HG02642 (cell line): ENCODE measurements around the gene CENPN.

ENCODE experiments used
- ATAC-seq: cut with Tn5 transposase; IDR thresholded peaks from one replicate; pipeline ENCODE4 v1.9.1; 2021; ENCODE audit warnings: mild to moderate bottlenecking; ENCODE audit not compliant: unreplicated experiment, poor library complexity

CENPN gene

DNA sequence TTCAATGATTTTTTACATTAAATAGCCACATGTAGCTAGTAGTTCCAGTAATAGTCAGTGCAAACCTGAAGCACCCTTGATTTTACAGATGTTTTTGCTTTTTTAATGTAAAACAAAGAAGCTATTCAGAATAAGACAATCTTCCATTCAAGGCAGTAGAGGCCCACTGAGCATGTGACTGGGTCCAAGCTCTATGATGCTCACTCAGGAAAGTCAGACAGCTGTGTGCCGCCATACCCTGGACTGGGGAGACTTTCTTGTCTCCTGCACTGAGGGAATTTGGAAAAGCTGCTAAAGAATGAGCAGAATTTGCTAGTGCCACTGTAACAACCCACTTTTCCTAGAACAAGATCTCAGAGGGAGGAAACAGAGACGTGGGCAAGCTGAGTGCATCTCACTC, 11.5 kb downstream of the CENPN start:
- no peak for ATAC-seq

DNA sequence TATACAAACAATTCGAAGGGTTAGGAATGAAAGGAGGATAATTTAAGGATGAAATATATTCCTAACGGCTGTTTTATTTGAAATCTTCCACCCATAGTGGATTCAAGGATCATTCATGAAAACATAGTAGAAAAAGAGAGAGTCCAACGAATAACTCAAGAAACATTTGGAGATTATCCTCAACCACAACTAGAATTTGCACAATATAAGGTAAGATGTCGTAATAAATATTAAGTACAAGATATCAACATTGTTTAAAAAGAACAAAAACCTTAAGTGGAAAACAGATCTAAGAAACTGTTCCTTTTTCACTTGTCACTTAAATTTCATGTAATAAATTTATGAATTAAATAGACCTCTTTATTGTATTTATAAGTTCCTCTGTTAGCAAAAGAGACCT, 19.4 kb downstream of the CENPN start:
- no peak for ATAC-seq

DNA sequence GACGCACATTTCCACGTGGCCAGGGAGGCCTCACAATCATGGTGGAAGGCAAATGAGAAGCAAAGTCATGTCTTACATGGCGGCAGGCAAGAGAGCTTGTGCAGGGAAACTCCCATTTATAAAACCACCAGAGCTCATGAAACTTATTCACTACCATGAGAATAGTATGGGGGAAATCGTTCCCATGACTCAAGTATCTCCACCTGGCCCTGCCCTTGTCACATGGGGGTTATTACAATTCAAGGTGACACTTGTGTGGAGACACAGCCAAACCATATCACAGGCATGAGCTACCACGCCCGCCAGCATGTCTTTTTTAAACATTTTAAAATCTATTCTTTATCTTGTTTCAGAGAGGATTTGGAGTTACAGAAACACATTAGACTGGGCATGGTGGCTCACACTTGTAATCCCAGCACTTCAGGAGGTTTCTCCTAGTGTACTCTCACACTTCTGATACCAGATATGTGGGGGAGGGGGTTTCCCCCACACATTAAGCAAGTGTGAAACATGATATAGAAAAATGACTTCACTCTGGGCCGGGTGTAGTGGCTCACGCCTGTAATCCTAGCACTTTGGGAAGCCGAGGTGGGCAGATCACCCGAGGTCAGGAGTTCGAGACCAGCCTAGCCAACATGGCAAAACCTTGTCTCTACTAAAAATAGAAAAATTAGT, 23.1 kb downstream of the CENPN start:
- ATAC-seq = no peak

DNA sequence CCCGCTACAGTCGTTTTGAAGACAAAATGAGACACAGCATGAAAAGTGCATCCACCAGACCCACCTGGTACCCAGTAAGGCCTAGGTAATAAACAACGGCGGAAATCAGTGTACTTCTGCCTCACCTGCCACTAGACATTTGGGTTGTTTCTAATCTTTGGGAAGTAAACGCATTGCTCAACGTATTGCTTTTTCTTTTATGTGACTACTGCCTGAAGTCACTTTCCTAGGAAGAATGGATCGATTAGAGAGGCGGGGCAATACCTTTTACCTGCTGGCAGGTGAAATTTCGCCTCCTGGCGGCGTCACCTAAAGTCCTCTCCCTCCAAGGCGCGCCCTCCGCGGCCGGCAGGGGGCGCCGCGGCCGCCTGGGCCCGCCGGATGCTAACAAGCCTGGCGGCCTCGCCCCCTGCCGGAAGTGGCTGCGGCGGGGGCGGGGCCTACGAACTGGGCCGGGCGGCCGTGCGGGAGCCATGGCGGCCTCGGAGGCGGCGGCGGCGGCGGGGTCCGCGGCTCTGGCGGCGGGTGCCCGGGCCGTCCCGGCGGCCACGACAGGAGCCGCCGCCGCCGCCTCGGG, 28.5 kb downstream of the CENPN start, which contains the start of gene ATMIN:
Gene ATMIN, plus strand, starts transcription at position 445 of the 577 bp plus-strand sequence. Its CDS starts 29 bp downstream, at position 474.
- peak; percentile 88 for ATAC-seq

DNA sequence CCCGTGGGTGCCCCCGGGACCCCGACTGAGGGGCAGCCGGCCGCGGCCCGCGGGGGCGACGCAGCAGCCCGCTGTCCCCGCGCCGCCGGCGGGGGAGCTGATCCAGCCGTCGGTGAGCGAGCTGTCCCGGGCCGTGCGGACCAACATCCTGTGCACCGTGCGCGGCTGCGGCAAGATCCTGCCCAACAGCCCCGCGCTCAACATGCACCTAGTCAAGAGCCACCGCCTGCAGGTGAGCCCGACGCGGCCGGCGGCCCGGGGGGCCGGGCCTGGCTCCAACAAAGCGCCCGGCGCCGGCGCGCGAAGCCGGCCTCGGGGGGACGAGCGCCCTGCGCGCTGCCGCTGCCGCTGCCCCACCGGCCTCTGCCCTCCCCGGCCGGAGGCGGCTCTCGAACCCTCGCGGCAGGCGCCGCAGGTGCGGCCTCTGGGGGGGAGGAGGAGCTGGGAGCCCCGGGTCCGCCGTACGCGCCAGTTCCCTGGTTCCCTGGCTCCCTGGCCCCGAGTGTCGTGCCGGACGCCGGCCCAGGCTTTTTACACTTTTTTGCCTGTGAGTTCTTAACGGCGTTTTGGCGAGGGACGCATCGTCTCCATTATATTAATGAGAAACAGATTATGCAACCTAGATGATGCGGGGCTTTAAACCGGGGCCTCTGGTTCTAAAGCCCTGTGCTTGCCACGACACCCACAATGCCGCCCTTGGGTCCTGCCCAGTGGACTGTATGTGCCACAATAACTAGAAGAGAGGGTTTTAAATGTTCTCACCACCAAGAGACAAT, 29.1 kb downstream of the CENPN start:
- peak; percentile 64 for ATAC-seq

DNA sequence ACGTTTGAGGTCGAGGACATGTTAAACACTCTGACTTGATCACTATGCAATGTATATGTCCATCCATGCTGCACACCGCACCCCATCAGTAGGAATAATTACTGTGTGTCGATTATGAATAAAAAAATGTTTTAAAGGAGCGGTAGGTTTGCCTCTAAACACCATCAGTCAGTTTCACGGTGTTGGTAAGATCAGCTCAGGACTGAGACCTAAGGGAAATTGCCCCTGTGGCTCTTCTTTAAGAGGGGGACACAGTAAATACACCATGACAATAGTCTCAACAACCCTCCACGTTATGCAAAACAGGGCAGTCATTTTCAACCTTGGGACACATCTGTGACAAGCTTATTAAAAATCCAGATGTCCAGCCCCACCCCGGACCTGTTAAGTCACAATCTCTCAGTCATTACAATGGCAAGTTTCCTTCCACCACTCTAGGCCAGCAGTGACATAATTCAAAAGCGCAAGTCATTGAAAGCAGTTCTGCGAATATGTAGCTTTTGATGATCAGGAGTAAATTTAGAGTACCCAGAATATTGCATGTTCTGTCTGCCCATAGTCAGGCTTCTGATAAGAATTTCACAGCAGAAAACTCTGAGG, 29.8 kb downstream of the CENPN start:
- no peak for ATAC-seq

DNA sequence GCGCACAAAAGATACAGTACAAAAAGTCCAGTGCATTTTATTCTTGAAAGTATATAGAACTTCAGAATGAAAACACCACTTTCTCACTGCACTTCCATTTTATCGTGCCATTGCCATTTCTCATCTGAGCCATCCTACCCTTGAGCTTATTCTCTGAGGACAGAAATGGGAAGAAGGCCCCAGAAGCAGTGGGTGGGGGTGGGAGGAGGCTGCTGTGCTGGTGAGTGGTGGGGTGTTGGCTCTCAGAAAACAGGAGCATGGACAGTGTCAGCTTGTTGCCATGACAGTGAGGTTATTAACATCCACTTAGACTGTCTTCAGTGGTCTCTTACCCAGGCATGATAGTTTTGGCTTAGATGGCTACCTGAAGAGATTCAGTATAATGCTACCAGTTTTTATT, 33.1 kb downstream of the CENPN start:
- no peak for ATAC-seq

DNA sequence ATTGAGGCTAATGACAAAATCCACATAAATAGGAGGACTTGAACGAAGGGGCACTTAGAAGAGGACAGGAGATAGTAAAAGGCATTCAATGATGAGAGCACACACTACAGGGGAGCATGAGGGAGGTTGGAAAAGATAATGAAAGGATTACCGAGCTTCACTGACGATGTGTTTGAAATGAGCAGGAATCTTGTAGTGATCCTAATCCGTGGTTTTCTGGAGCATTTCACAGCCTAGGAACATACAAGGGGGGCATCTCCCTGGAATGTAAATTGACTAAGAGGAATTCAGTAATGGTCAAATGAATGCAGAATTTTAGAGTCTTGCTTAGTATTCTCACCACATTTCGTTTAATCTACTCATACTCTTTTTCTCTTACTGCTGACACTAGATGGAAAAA, 33.8 kb downstream of the CENPN start:
- no peak for ATAC-seq

DNA sequence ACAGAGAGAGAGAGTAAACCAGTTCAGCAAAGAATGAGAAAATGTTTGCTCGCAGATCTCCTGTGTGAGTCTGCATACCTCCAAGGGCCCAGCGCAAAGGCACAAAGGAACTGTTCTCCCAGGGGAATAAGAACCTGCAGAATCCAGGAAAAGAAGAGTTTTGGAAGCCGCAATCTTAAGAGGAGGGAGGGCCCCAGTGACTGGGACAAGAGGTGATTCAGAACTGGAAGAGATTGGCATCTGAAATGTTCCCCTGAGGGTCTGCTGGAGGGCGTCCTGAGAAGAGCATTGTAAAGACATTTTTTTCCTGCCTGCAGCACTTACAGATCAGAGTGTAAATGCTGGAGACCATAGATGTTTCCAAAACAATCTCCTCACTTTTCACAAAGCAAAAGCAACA, 34.7 kb downstream of the CENPN start:
- ATAC-seq = no peak

DNA sequence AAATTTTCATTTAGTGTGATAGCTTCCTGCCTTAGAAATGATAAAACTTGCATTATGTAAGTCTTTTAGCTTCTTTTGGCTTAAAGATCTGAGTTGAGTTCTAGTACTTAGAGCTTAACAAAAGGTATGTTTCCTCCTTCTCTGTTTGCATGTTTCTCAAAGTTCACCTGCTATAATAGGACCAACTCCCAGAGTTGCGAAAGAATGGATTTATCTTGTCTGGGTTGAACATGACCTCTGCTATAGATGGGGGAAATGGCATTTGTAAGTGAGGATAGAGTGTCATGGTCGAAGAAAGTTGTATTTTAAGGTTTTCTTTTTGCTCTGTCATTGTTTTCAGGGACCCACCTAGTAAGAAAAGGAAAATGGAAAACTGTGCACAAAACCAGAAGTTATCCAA, 35.8 kb downstream of the CENPN start:
- no peak for ATAC-seq

DNA sequence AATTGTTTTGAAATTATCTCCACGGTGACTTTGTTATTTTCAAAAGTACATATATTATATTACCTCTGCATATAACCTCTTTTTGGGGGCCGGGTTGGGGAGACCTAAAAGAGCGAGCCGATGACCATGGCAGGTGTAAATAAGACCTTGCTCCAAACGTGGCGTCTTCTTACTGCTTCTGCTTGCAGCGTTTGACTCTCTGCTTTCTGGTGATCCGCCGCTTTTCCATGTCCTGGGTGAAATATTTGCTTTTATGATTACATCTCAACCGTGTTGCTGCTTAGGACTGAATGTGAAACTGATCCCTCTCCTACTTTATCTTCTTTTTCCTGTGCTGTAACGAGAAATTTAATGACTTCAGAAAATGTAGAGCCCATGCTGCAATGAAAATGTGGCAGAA, 46.7 kb downstream of the CENPN start:
- ATAC-seq = no peak

DNA sequence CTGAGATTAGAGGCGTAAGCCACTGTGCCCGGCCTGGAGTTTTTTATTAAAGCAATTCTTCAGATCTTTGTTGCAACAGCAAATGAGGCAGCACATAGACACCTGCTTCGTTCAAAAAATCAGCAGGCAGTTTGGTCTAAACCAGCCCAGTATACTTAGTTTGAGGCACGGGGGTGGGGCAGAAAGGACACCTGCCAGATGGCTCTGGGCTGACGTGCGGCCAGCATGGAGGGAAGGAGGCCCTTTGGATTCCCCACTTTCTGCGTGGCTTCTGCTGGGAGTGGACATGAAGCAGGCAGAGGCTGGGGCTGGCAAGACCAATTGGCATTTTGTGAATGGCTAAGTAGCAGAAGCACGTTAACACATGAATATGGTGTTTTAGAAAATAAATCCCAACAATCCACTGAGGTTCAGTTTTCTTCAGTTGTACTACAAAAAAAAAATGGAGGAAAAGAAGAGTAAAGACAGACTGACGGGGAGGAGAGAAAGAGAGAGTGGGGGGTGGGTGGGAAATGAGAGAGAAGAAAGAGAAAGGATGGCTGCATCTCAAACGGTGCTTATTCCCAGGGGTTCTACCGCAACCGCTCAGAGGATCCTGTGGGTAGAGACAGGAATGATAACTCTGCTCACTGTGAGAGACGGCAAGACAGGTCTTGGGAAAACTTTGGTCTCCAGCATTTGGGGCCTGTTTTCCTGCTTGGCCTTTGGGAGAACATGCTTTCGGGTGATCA, 53.7 kb downstream of the CENPN start:
- ATAC-seq = no peak

DNA sequence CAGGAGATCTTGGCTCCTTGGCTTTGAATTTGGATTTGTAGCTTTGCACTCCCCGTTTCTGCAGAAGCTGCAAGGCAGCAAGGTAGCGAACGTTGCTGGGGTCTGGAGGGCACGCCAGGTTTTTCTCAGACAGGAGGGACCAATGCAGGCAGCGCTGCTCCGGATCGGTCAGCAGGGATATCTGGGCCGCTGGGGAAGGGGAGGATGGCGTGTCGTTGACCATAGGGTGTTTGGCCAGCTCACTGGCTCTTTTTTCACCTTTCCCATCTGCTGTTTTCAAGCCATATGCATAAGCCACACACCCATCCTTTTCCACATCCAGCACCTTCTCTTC, 54.3 kb downstream of the CENPN start:
- no peak for ATAC-seq

DNA sequence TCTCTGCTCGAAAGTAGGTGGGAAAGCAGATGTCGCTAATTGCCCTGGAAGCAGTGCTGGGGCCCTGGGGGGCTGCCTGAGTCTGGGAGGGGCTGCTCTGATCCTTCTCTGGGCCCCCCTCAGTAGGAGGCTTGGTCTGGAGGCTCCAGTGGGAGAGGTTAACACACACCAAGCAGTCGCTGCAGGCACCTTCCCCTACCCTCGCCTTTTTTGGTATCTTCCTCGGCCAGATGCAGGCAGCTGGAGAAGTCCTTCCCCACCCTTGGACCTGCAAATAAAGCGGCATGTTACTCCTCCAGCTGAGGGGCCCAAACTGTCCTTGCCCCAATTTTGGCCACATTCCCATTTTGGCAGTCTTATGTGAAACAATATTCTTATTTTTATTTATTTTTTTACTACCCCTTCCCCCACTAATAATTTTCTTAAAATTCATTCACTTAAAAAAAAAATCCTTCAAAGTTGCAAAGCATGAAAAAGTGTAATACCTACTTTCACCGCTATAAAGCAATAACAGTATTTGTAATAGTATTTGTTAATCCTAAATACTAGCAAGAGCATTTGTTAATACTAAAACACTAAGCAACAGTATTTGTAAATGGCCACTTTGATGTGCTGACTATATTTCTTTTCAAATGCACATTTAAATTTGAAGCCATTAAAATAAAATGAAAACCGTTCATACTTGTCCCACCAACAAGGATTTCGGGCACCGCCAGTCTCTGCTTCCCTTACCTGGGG, 55.0 kb downstream of the CENPN start:
- ATAC-seq = no peak

DNA sequence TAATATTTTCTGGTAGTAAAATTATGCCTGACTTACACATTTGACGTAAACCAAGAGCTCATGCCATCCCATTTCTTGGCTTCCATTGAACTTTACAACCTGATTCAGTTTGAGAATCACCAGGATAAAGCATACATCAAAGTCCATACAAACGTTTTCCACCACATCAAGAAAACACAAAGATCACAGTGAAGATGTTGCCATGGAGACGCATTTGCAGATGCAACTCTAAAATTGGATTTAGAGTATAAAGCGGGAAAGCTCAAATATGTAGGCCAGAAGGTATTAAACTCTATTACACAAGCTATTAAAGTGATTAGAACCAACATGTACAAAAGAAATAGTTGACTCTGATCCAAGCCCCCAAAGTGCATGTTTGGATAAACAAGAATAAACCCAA, 59.7 kb downstream of the CENPN start:
- ATAC-seq = no peak

DNA sequence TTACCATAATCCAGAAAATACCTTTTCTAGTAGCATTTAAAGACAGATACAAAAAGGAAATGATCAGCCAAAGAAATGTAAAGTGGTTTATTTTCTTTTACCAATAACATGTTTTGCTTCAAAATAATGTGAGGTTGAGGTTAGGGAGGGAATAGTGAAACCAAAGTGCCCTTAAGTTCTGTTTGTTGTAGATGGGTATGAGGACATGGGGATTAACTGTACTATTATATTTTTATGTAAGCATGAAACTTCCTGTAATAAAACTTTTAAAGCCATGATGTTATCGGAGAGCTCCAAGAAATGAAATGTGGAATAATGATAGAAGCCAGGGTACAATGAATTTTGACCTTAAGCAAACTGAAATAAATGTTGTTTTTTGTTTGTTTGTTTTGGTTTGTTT, 60.2 kb downstream of the CENPN start:
- no peak for ATAC-seq

DNA sequence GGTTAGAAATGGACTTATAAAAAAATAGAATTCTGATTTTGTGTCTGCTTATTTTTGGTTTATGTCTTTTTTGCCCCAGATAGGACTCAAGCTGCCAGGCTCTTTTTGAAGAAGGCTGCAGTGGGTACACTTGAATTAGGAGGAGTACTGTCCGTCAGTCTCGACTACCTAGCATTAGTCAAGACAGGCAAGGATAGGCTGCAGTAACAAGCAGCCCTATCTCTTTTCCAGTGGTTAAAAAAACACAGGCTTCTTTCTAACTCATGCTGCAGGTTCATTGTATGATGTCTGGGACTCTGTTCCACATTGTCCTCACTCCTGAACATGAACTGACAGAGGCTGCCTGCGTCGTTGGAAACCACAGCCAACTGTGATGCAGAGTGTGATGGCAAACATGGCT, 62.0 kb downstream of the CENPN start:
- ATAC-seq = no peak

DNA sequence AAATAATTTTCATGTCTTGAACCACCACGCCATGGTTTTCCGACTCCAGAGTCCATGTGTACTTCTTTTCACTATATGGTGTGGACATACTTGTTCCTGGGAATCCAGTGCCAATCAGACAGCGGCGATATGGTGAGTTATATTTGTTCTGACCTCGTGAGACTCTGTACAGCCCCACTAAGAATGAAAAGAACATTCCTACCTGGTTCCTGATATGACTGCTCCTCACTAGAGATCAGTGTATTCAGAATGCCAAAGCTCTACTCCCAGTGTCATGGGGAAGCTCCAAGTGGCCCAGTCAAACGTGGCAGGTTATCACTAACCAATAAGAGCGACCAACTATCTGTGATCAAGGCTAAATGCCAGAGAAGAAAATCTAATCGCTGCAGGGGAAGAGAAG, 64.0 kb downstream of the CENPN start:
- ATAC-seq = no peak

DNA sequence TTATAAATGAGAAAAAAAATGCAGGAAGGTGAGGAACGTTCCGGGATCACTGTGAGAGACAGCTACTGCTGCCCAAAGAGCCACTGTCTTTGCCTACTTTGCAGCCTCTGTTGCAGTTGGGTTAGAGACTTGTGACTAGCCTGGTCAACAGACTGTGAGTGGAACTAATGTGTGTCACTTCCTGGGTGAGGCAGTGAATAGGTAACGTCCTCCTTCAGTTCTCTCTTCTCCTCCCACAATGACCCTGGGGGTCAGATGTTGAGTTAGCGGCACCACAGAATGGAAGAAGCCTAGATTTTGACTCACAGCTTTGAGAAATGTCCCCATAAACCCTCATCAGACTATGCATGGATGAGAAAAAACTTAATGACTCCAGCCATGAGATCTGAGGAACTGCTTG, 64.8 kb downstream of the CENPN start:
- ATAC-seq = no peak
